ENCODE data around the gene FGF18.

FGF18 gene

GRCh38 chr5:171433352-171433698, 13.9 kb downstream of the FGF18 start:
- DNase-seq (no peak), ATAC-seq (replicated peaks) (no peak)
- H3K27me3 Mint-ChIP-seq: peaks cover 4 to 5% of the 10 kb centered on the region in 2 donors
- no peaks in the 10 kb centered on the region for H3K36me3 Mint-ChIP-seq
- no peaks in the 10 kb centered on the region for H3K9me3 Mint-ChIP-seq
- H3K27ac Mint-ChIP-seq: no peak overlapping the region
- H3K4me3 Mint-ChIP-seq: no peak overlapping the region
- H3K4me1 Mint-ChIP-seq: no peaks in the 10 kb centered on the region

DNA sequence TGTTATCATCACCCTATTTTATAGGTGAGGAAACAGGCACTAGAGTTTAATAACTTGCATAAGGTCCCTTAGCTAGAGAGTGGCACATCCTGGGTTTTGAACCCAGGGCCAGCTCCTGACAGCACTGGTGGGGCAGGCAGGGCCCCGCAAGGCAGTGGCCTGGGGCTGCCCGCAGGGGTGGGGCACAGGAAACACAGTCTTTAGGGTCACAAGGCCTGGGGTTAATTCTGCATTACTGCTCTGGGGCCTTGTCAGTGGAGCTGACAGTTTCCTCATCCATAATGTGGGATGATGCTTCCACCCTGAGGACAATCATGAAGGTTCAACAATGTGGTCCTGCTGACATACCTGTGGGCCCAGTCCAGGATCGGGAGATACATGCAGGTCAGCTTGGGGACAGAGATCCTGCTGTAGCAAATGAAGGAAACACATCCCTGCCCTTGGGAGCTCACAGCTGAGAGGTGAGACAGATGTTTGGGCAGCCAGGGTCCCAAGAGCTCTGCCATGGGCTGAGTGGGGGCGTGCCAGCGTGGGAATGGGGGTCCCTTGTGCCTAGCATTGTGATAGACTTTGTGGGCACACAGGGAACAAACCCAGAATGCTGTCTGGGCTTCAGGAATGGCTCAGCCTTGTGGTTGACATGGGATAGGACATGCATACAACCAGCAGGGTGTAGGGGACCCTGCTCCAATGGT, 14.7 kb downstream of the FGF18 start:
- DNase-seq (no peak), ATAC-seq (replicated peaks) (no peak)
- no peaks in the 10 kb centered on the region for H3K36me3 Mint-ChIP-seq
- no peak overlapping the region for H3K4me3 Mint-ChIP-seq
- no peaks in the 10 kb centered on the region for H3K9me3 Mint-ChIP-seq
- H3K4me1 Mint-ChIP-seq: no peaks in the 10 kb centered on the region
- no peak overlapping the region for H3K27ac Mint-ChIP-seq
- H3K27me3 Mint-ChIP-seq: peaks cover 3% of the 10 kb centered on the region in 2 donors

- no peak for ATAC-seq (replicated peaks)
- H3K9me3 Mint-ChIP-seq: no peaks in the 10 kb centered on the region
- H3K4me1 Mint-ChIP-seq: no peaks in the 10 kb centered on the region
- no peaks in the 10 kb centered on the region for H3K27me3 Mint-ChIP-seq
- no peaks in the 10 kb centered on the region for H3K36me3 Mint-ChIP-seq
- no peak overlapping the region for H3K27ac Mint-ChIP-seq
- no peak for DNase-seq
- H3K4me3 Mint-ChIP-seq: no peak overlapping the region
Observed at GRCh38 chr5:171434874-171435273, 15.4 kb downstream of the FGF18 start.

DNA sequence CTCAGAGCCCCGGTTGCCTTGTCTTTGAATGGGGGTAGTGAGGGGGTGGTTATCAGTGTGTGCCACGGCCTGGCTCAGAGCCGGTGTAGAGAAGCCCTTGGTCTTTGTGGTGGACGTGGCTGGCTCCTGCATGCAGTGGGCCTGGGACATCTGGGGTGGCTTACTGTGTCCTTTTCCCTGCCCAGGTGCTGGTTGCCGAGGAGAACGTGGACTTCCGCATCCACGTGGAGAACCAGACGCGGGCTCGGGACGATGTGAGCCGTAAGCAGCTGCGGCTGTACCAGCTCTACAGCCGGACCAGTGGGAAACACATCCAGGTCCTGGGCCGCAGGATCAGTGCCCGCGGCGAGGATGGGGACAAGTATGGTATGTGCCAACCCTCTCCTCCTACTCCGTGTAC, 16.5 kb downstream of the FGF18 start:
- no peaks in the 10 kb centered on the region for H3K36me3 Mint-ChIP-seq
- no peaks in the 10 kb centered on the region for H3K27me3 Mint-ChIP-seq
- no peak overlapping the region for H3K4me3 Mint-ChIP-seq
- no peak for ATAC-seq (replicated peaks)
- DNase-seq: no peak
- no peaks in the 10 kb centered on the region for H3K9me3 Mint-ChIP-seq
- no peaks in the 10 kb centered on the region for H3K4me1 Mint-ChIP-seq
- no peak overlapping the region for H3K27ac Mint-ChIP-seq

GRCh38 chr5:171436804-171437285, 17.4 kb downstream of the FGF18 start:
- Mint-ChIP-seq H3K27ac (no peak overlapping the region), H3K4me3 (no peak overlapping the region), H3K27me3 (no peaks in the 10 kb centered on the region), H3K36me3 (no peaks in the 10 kb centered on the region), H3K4me1 (no peaks in the 10 kb centered on the region), H3K9me3 (no peaks in the 10 kb centered on the region)
- no peak for DNase-seq
- ATAC-seq (replicated peaks): no peak

- Mint-ChIP-seq H3K4me1 (no peaks in the 10 kb centered on the region), H3K4me3 (no peak overlapping the region), H3K27ac (no peak overlapping the region), H3K9me3 (no peaks in the 10 kb centered on the region), H3K27me3 (no peaks in the 10 kb centered on the region), H3K36me3 (no peaks in the 10 kb centered on the region)
- ATAC-seq (replicated peaks): no peak
- no peak for DNase-seq
Observed at GRCh38 chr5:171437286-171437821, 17.9 kb downstream of the FGF18 start.

GRCh38 chr5:171438738-171439137, 19.3 kb downstream of the FGF18 start:
- Mint-ChIP-seq H3K27me3 (peaks cover 0 to 2% of the 10 kb centered on the region in 2 donors), H3K4me3 (no peak overlapping the region), H3K27ac (no peak overlapping the region), H3K9me3 (no peaks in the 10 kb centered on the region), H3K36me3 (no peaks in the 10 kb centered on the region), H3K4me1 (peaks cover 0 to 4% of the 10 kb centered on the region in 2 donors)
- DNase-seq (no peak), ATAC-seq (replicated peaks) (no peak)

- peaks cover 0 to 4% of the 10 kb centered on the region in 2 donors for H3K4me1 Mint-ChIP-seq
- H3K27me3 Mint-ChIP-seq: peaks cover 12 to 19% of the 10 kb centered on the region in 2 donors
- H3K9me3 Mint-ChIP-seq: no peaks in the 10 kb centered on the region
- no peak overlapping the region for H3K27ac Mint-ChIP-seq
- ATAC-seq (replicated peaks) (no peak), DNase-seq (no peak)
- H3K4me3 Mint-ChIP-seq: no peak overlapping the region
- peaks cover 0 to 2% of the 10 kb centered on the region in 2 donors for H3K36me3 Mint-ChIP-seq
Observed at GRCh38 chr5:171441246-171441791, 21.9 kb downstream of the FGF18 start.

DNA sequence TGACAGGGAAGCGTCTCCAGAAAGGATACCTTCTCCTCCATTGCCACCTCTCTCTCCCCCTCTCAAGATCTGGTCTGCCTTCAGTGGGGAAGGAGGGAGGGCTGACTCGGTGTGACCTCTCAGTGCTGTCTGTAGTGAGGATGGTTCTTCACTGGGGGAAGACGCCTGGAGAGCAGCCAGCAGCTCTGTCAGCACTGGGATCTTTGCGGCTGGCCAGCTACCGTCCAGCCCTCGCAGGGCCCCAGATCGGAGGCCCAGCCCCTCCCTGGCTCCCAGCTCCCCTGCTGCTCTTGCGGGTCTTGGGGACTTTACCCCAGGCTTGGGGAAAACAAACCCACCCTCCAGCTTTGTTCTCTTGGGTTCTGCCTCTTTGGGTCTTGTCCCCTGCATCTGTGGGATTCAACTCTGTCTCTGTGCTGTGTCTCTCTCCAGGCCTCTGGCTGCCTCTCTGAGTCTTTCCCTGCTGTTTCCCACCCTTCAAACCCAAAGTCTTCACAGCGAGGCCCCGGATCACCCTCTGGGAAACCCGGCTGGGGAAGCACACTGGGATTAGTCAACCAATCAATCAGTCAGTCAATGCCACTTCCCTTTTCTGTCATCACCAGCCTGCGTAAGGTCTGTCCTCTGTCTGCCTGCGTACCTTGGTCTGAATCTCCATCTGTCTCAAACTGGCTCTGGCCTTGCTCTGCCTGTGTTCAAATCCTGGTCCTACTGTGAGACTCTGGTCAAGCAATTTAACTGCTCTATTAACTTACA, 23.0 kb downstream of the FGF18 start:
- Mint-ChIP-seq H3K27me3 (peaks cover 12 to 28% of the 10 kb centered on the region in 2 donors), H3K36me3 (peaks cover 0 to 2% of the 10 kb centered on the region in 2 donors), H3K27ac (no peak overlapping the region), H3K9me3 (no peaks in the 10 kb centered on the region), H3K4me1 (peaks cover 0 to 4% of the 10 kb centered on the region in 2 donors), H3K4me3 (no peak overlapping the region)
- ATAC-seq (replicated peaks) (peak; percentile 52 to 69), DNase-seq (no peak)

DNA sequence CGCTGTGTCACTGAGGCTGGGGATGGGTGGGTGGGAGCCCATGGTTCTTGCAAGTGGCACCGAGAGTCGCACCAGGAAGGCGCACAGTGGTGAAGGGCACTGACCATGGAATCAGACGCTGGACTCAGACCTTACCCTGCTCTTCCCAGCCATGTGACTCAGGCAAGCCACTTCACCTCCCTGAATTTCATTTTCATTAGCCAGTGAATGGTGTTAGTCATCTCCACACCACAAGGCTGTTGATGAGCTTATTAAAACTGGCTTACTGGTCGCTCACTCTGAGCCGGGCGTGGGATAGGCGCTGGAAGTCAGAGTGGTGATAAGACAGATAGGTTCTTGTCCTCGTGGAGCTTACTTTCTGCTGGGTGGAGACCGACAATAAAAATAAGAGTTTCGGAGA, 25.1 kb downstream of the FGF18 start:
- Mint-ChIP-seq H3K4me3 (no peak overlapping the region), H3K27me3 (peaks cover 30 to 49% of the 10 kb centered on the region in 2 donors), H3K9me3 (no peaks in the 10 kb centered on the region), H3K4me1 (peaks cover 0 to 4% of the 10 kb centered on the region in 2 donors), H3K27ac (no peak overlapping the region), H3K36me3 (peaks cover 0 to 2% of the 10 kb centered on the region in 2 donors)
- no peak for DNase-seq
- no peak for ATAC-seq (replicated peaks)

DNA sequence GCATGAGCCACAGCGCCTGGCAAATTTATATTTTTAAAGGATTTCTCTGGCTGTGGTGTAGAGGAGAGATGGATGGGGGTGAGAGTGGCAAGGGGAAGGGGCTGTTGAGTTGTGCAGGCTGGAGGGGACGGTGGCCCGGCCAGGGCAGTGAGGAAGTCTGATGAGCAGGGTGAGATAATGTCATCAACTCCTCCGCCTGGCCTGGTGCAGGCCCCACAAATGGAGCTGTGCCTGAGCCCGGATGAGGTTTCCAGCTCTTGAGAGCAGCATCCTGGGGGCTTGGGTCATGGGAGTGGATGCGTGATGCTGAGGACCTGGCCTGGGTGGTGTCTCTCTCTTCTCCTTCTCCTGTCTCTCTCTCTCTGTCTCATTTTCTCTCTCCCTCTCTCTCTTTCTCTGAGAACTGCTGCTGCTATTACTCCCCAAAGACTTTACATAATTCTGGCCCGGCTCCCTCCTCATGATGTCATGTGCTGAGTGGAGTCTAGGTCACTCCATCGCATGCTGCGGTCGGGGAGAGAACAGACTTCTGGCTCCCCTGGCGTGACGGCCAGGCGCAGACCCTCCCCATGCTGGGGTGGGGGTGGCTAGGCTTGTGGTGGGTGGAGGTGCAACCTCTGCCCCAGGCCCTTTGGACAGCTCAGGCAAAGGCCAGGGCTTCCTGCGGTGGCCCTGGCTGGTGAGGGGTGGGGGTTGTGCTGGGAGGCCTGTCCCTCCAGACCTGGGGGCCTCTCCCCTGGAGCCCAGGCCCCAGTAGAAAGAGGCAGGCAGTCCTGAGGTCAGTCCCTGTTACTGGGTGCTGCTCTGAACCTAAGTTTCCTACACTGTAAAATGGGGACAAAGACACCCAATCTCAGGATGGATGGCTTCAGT, 26.4 kb downstream of the FGF18 start:
- DNase-seq (no peak), ATAC-seq (replicated peaks) (no peak)
- peaks cover 33 to 58% of the 10 kb centered on the region in 2 donors for H3K27me3 Mint-ChIP-seq
- peaks cover 0 to 4% of the 10 kb centered on the region in 2 donors for H3K4me1 Mint-ChIP-seq
- H3K27ac Mint-ChIP-seq: no peak overlapping the region
- H3K4me3 Mint-ChIP-seq: no peak overlapping the region
- H3K36me3 Mint-ChIP-seq: peaks cover 0 to 2% of the 10 kb centered on the region in 2 donors
- no peaks in the 10 kb centered on the region for H3K9me3 Mint-ChIP-seq

- no peak overlapping the region for H3K27ac Mint-ChIP-seq
- ATAC-seq (replicated peaks) (no peak), DNase-seq (no peak)
- no peaks in the 10 kb centered on the region for H3K9me3 Mint-ChIP-seq
- no peak overlapping the region for H3K4me3 Mint-ChIP-seq
- peaks cover 45 to 71% of the 10 kb centered on the region in 2 donors for H3K27me3 Mint-ChIP-seq
- peaks cover 0 to 2% of the 10 kb centered on the region in 2 donors for H3K36me3 Mint-ChIP-seq
- H3K4me1 Mint-ChIP-seq: peaks cover 6 to 7% of the 10 kb centered on the region in 2 donors
Observed at GRCh38 chr5:171447226-171447625, 27.8 kb downstream of the FGF18 start.

DNA sequence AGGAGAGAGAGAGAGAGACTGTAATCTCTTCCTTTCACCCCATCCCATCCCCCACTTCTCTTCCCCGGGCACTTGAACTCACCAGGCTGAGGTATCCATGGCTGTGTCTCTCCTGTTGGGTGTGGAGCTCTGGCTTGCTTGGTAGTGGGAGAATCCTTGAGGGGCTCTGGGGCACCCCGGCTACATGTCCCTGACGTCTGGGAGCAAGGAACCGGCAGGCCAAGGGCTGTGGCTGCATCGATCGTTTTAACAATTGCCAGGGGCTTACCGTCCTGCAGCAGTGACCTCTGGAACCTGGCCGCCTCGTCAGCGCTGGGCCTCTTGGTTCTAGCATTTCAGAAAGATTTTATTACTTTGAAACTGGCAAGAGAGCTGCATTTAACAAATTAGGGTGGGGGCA, 30.0 kb downstream of the FGF18 start:
- Mint-ChIP-seq H3K27ac (no peak overlapping the region), H3K27me3 (peaks cover 54 to 86% of the 10 kb centered on the region in 2 donors), H3K4me3 (no peak overlapping the region), H3K4me1 (peaks cover 3 to 6% of the 10 kb centered on the region in 2 donors), H3K9me3 (no peaks in the 10 kb centered on the region), H3K36me3 (peaks cover 0 to 2% of the 10 kb centered on the region in 2 donors)
- ATAC-seq (replicated peaks) (no peak), DNase-seq (no peak)

Data from stimulated activated naive B cell treated with anti-CD40 and anti-IgM and Interleukin-4, amounts not matched to agents 10 μg/mL and 1 μg/mL and 100 μg/mL, for 72 hours (primary cell).